ENCODE data around the gene MMP15.
"Not testable (repeated sequence)": the region's sequence is repeated elsewhere in the genome, so short reads cannot be mapped to it uniquely, and the experiment has no call there.

- TF ChIP-seq SP1 (CRISPR knock-in tag; conservative IDR thresholded peaks at IDR 0.05); STAT6 (CRISPR knock-in tag; conservative IDR thresholded peaks at IDR 0.05; ENCODE audit: low read depth); ESRRA (CRISPR knock-in tag; IDR thresholded peaks at IDR 0.05; ENCODE audit: borderline replicate concordance); ZNF671 (CRISPR knock-in tag; IDR thresholded peaks at IDR 0.05); CTCF (IDR thresholded peaks at IDR 0.05); RELA (CRISPR knock-in tag; IDR thresholded peaks at IDR 0.05; ENCODE audit: borderline replicate concordance): not testable (repeated sequence)
- TF ChIP-seq, protein P1, sequence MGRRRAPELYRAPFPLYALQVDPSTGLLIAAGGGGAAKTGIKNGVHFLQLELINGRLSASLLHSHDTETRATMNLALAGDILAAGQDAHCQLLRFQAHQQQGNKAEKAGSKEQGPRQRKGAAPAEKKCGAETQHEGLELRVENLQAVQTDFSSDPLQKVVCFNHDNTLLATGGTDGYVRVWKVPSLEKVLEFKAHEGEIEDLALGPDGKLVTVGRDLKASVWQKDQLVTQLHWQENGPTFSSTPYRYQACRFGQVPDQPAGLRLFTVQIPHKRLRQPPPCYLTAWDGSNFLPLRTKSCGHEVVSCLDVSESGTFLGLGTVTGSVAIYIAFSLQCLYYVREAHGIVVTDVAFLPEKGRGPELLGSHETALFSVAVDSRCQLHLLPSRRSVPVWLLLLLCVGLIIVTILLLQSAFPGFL (CRISPR knock-in tag; IDR thresholded peaks at IDR 0.05; ENCODE audit: borderline replicate concordance): not testable (repeated sequence)
Observed at GRCh38 chr16:58004736-58005135, 20.8 kb upstream of the MMP15 start.
